Ovary (tissue), 3 donors: ENCODE measurements around the gene LRRC59.

Experiments
- CTCF ChIP-seq, 3 donors: fragments of 450-650 bp in 2 of 3; fragments of 200-600 bp in 1 of 3; IDR thresholded peaks; one replicate each; pipeline versions ENCODE4 v1.5.1 to v1.8.0; 2016 to 2022; ENCODE audit warnings: antibody characterized with exemption in 3 of 3, mild to moderate bottlenecking in 1 of 3
- POLR2A ChIP-seq: fragments of 450-650 bp; IDR thresholded peaks from one replicate; pipeline ENCODE4 v1.6.1; 2017; ENCODE audit warnings: antibody characterized with exemption, mild to moderate bottlenecking, moderate library complexity
- donor health status: DM: no; HTN: no; CAD: no.

- TF ChIP-seq CTCF (IDR thresholded peaks at IDR 0.05) (no peak), POLR2A (no peak)
Measured at GRCh38 chr17:50389534-50389933, 7.8 kb downstream of the LRRC59 start.
